CD4-positive, alpha-beta memory T cell (primary cell): ENCODE results near the gene SORCS3. TPM values are rescaled to one million over a fixed set of nuclear protein-coding genes. Genes with fewer than 3 reads are reported as not detected.

ENCODE experiments used
- CTCF ChIA-PET: fragments of 350-600 bp; sonication (Branson Sonifier 250); formaldehyde crosslinking; loops from one replicate; lab custom pipeline; 2021; ENCODE audit warnings: inconsistent platforms; ENCODE audit not compliant: partially characterized antibody; lab: Charles Lee
- POLR2A ChIA-PET: fragments of 350-600 bp; sonication (Branson Sonifier 250); formaldehyde crosslinking; loops from one replicate; lab custom pipeline; 2021; ENCODE audit not compliant: partially characterized antibody; lab: Charles Lee
- DNase-seq, 5 donors: peaks; one replicate each; pipeline versions ENCODE4 v3.0.0 to v3.0.0-alpha.2; 2020 to 2022; ENCODE audit warnings: mixed read lengths in 1 of 5
- H3K27ac ChIP-seq: one replicate; pipeline ENCODE4 v1.7.0; 2013; ENCODE audit warnings: low read depth, low read length
- H3K27me3 ChIP-seq: 2 replicates; pipeline ENCODE4 v1.7.0; 2013; ENCODE audit warnings: mild to moderate bottlenecking, low read length, moderate library complexity; ENCODE audit not compliant: insufficient read depth
- H3K36me3 ChIP-seq: 2 replicates; pipeline ENCODE4 v1.7.0; 2013; ENCODE audit warnings: mild to moderate bottlenecking, low read length, moderate library complexity; ENCODE audit not compliant: insufficient read depth
- H3K4me1 ChIP-seq: 2 replicates; pipeline ENCODE4 v1.7.0; 2013; ENCODE audit warnings: mild to moderate bottlenecking, low read length, moderate library complexity; ENCODE audit not compliant: insufficient read depth
- H3K4me3 ChIP-seq, 2 donors: one replicate each; pipeline ENCODE4 v1.7.0; 2013; ENCODE audit warnings: low read length in 2 of 2, mild to moderate bottlenecking in 1 of 2
- H3K9me3 ChIP-seq, 2 donors: one replicate each; pipeline ENCODE4 v1.7.0; 2013; ENCODE audit warnings: low read length in 2 of 2, control low read depth in 1 of 2; ENCODE audit not compliant: control insufficient read depth in 1 of 2
- H3K27ac Mint-ChIP-seq, 7 donors: one replicate each; pipeline ENCODE4 v1.8.0; 2020 to 2021; ENCODE audit warnings: mixed read lengths in 7 of 7, mild to moderate bottlenecking in 6 of 7, inconsistent platforms in 3 of 7, moderate library complexity in 3 of 7
- H3K27me3 Mint-ChIP-seq, 2 donors: one replicate each; pipeline ENCODE4 v1.8.0; 2020 to 2021; ENCODE audit warnings: mixed read lengths in 2 of 2
- H3K36me3 Mint-ChIP-seq, 2 donors: one replicate each; pipeline ENCODE4 v1.8.0; 2020 to 2021; ENCODE audit warnings: mixed read lengths in 2 of 2, inconsistent platforms in 1 of 2, mild to moderate bottlenecking in 1 of 2
- H3K4me1 Mint-ChIP-seq, 4 donors: one replicate each; pipeline ENCODE4 v1.8.0; 2020 to 2021; ENCODE audit warnings: mixed read lengths in 4 of 4, mild to moderate bottlenecking in 1 of 4
- H3K4me3 Mint-ChIP-seq, 8 donors: one replicate each; pipeline ENCODE4 v1.8.0; 2020 to 2021; ENCODE audit warnings: mixed read lengths in 8 of 8, mild to moderate bottlenecking in 7 of 8, moderate library complexity in 6 of 8, inconsistent platforms in 3 of 8
- H3K9me3 Mint-ChIP-seq, 8 donors: one replicate each; pipeline ENCODE4 v1.8.0; 2020 to 2021; ENCODE audit warnings: mixed read lengths in 8 of 8, mild to moderate bottlenecking in 5 of 8, inconsistent platforms in 3 of 8, moderate library complexity in 1 of 8
- intact Hi-C: fragments of 100-400 bp; cut with micrococcal nuclease; formaldehyde crosslinking; loops from one replicate; pipeline ENCODE4 v1.15.1; 2023
- polyA plus RNA-seq, 2 donors: library from polyadenylated mRNA; unstranded; fragments of 300-500 nt; fragmentation: Illumina TruSeq; gene quantifications; one replicate each; pipeline ENCODE4 v1.2.3, GENCODE V29; 2021
- total RNA-seq, 2 experiments: library from RNA; stranded (reverse); gene quantifications; one replicate each; pipeline ENCODE4 v1.2.3, GENCODE V29; 2021

Gene SORCS3
- total and polyA plus RNA-seq, 4 experiments from 2014 or later: 0.06 to 0.21 TPM; not detected in 2

GRCh38 chr10:105159268-105159667 lies 518.2 kb downstream of the SORCS3 start:
- Mint-ChIP-seq H3K36me3 (no peaks in the 10 kb centered on the region), H3K4me1 (no peaks in the 10 kb centered on the region), H3K9me3 (peaks cover 0 to 4% (median 0%) of the 10 kb centered on the region in 8 donors), H3K4me3 (no peak overlapping the region), H3K27ac (no peak overlapping the region), H3K27me3 (no peaks in the 10 kb centered on the region)
- Histone ChIP-seq H3K4me3 (no peak overlapping the region), H3K9me3 (no peaks in the 10 kb centered on the region), H3K4me1 (no peaks in the 10 kb centered on the region), H3K27me3 (no peaks in the 10 kb centered on the region), H3K27ac (no peak overlapping the region), H3K36me3 (no peaks in the 10 kb centered on the region)
- intact Hi-C loops: no loop called here
- DNase-seq: no peak
- POLR2A ChIA-PET: no interaction called here
- CTCF ChIA-PET: no interaction called here

GRCh38 chr10:105161149-105161548 lies 520.1 kb downstream of the SORCS3 start:
- no peak overlapping the region for H3K4me3 Mint-ChIP-seq
- H3K9me3 Mint-ChIP-seq: peaks cover 0 to 4% (median 0%) of the 10 kb centered on the region in 8 donors
- Histone ChIP-seq H3K4me1 (no peaks in the 10 kb centered on the region), H3K36me3 (no peaks in the 10 kb centered on the region), H3K27ac (no peak overlapping the region), H3K27me3 (no peaks in the 10 kb centered on the region), H3K4me3 (no peak overlapping the region), H3K9me3 (no peaks in the 10 kb centered on the region)
- no peaks in the 10 kb centered on the region for H3K27me3 Mint-ChIP-seq
- intact Hi-C loops: no loop called here
- H3K27ac Mint-ChIP-seq: no peak overlapping the region
- no peaks in the 10 kb centered on the region for H3K36me3 Mint-ChIP-seq
- ChIA-PET POLR2A (no interaction called here), CTCF (no interaction called here)
- DNase-seq: no peak
- H3K4me1 Mint-ChIP-seq: no peaks in the 10 kb centered on the region

- peaks cover 0 to 4% (median 0%) of the 10 kb centered on the region in 8 donors for H3K9me3 Mint-ChIP-seq
- no peak overlapping the region for H3K4me3 Mint-ChIP-seq
- no peaks in the 10 kb centered on the region for H3K27me3 ChIP-seq
- H3K36me3 ChIP-seq: no peaks in the 10 kb centered on the region
- POLR2A ChIA-PET: no interaction called here
- no peak overlapping the region for H3K27ac Mint-ChIP-seq
- H3K4me1 Mint-ChIP-seq: no peaks in the 10 kb centered on the region
- CTCF ChIA-PET: no interaction called here
- no peaks in the 10 kb centered on the region for H3K9me3 ChIP-seq
- no peak overlapping the region for H3K4me3 ChIP-seq
- H3K27ac ChIP-seq: no peak overlapping the region
- DNase-seq: no peak
- H3K36me3 Mint-ChIP-seq: no peaks in the 10 kb centered on the region
- no peaks in the 10 kb centered on the region for H3K27me3 Mint-ChIP-seq
- H3K4me1 ChIP-seq: no peaks in the 10 kb centered on the region
- intact Hi-C loops: no loop called here
Measured at GRCh38 chr10:105161767-105162166, 520.7 kb downstream of the SORCS3 start.

- peaks cover 0 to 10% (median 7%) of the 10 kb centered on the region in 8 donors for H3K9me3 Mint-ChIP-seq
- no peaks in the 10 kb centered on the region for H3K36me3 Mint-ChIP-seq
- no peaks in the 10 kb centered on the region for H3K36me3 ChIP-seq
- ChIA-PET POLR2A (no interaction called here), CTCF (no interaction called here)
- no peak overlapping the region for H3K4me3 ChIP-seq
- no peak overlapping the region for H3K4me3 Mint-ChIP-seq
- no peaks in the 10 kb centered on the region for H3K4me1 ChIP-seq
- DNase-seq: no peak
- H3K4me1 Mint-ChIP-seq: no peaks in the 10 kb centered on the region
- H3K9me3 ChIP-seq: no peaks in the 10 kb centered on the region
- intact Hi-C loops: no loop called here
- H3K27me3 ChIP-seq: no peaks in the 10 kb centered on the region
- H3K27me3 Mint-ChIP-seq: no peaks in the 10 kb centered on the region
- H3K27ac ChIP-seq: no peak overlapping the region
- H3K27ac Mint-ChIP-seq: no peak overlapping the region
Measured at GRCh38 chr10:105170521-105170920, 529.4 kb downstream of the SORCS3 start.

- Histone ChIP-seq H3K27me3 (no peaks in the 10 kb centered on the region), H3K27ac (no peak overlapping the region), H3K36me3 (no peaks in the 10 kb centered on the region), H3K9me3 (no peaks in the 10 kb centered on the region), H3K4me1 (no peaks in the 10 kb centered on the region), H3K4me3 (no peak overlapping the region)
- no peaks in the 10 kb centered on the region for H3K27me3 Mint-ChIP-seq
- ChIA-PET CTCF (no interaction called here), POLR2A (no interaction called here)
- no peaks in the 10 kb centered on the region for H3K36me3 Mint-ChIP-seq
- no peak overlapping the region for H3K27ac Mint-ChIP-seq
- peaks cover 0 to 11% (median 7%) of the 10 kb centered on the region in 8 donors for H3K9me3 Mint-ChIP-seq
- no peak overlapping the region for H3K4me3 Mint-ChIP-seq
- no peak for DNase-seq
- no peaks in the 10 kb centered on the region for H3K4me1 Mint-ChIP-seq
- intact Hi-C loops: no loop called here
Measured at GRCh38 chr10:105171945-105172344, 530.9 kb downstream of the SORCS3 start.

GRCh38 chr10:105181626-105182025 lies 540.5 kb downstream of the SORCS3 start:
- no peak for DNase-seq
- POLR2A ChIA-PET: no interaction called here
- H3K27me3 ChIP-seq: no peaks in the 10 kb centered on the region
- H3K9me3 Mint-ChIP-seq: peaks cover 0 to 4% (median 0%) of the 10 kb centered on the region in 8 donors
- H3K36me3 ChIP-seq: no peaks in the 10 kb centered on the region
- H3K27ac ChIP-seq: no peak overlapping the region
- H3K27ac Mint-ChIP-seq: no peak overlapping the region
- intact Hi-C loops: no loop called here
- no peaks in the 10 kb centered on the region for H3K27me3 Mint-ChIP-seq
- H3K4me1 ChIP-seq: no peaks in the 10 kb centered on the region
- H3K9me3 ChIP-seq: no peaks in the 10 kb centered on the region
- CTCF ChIA-PET: interaction anchor here (0.7 kb wide), 1 partner anchor 336 kb away, joined by 5 read pairs; no protein-coding TSS in a partner anchor
- H3K4me3 ChIP-seq: no peak overlapping the region
- no peak overlapping the region for H3K4me3 Mint-ChIP-seq
- H3K4me1 Mint-ChIP-seq: no peaks in the 10 kb centered on the region
- H3K36me3 Mint-ChIP-seq: no peaks in the 10 kb centered on the region

GRCh38 chr10:105183536-105183935 lies 542.4 kb downstream of the SORCS3 start:
- POLR2A ChIA-PET: no interaction called here
- Histone ChIP-seq H3K27ac (no peak overlapping the region), H3K4me3 (no peak overlapping the region), H3K4me1 (no peaks in the 10 kb centered on the region), H3K9me3 (no peaks in the 10 kb centered on the region), H3K36me3 (no peaks in the 10 kb centered on the region), H3K27me3 (no peaks in the 10 kb centered on the region)
- CTCF ChIA-PET: no interaction called here
- Mint-ChIP-seq H3K27me3 (no peaks in the 10 kb centered on the region), H3K9me3 (peaks cover 0 to 2% (median 0%) of the 10 kb centered on the region in 8 donors), H3K4me3 (no peak overlapping the region), H3K4me1 (no peaks in the 10 kb centered on the region), H3K36me3 (no peaks in the 10 kb centered on the region), H3K27ac (no peak overlapping the region)
- DNase-seq: no peak
- intact Hi-C loops: no loop called here

- Histone ChIP-seq H3K9me3 (no peaks in the 10 kb centered on the region), H3K4me3 (no peak overlapping the region), H3K4me1 (no peaks in the 10 kb centered on the region), H3K36me3 (no peaks in the 10 kb centered on the region), H3K27ac (no peak overlapping the region), H3K27me3 (no peaks in the 10 kb centered on the region)
- H3K4me3 Mint-ChIP-seq: no peak overlapping the region
- ChIA-PET POLR2A (no interaction called here), CTCF (no interaction called here)
- no peak for DNase-seq
- peaks cover 0 to 4% (median 0%) of the 10 kb centered on the region in 8 donors for H3K9me3 Mint-ChIP-seq
- no peak overlapping the region for H3K27ac Mint-ChIP-seq
- H3K4me1 Mint-ChIP-seq: no peaks in the 10 kb centered on the region
- H3K36me3 Mint-ChIP-seq: no peaks in the 10 kb centered on the region
- intact Hi-C loops: no loop called here
- no peaks in the 10 kb centered on the region for H3K27me3 Mint-ChIP-seq
Measured at GRCh38 chr10:105185161-105185560, 544.1 kb downstream of the SORCS3 start.
